ENCODE data around the gene PCBP4. TPM values are rescaled to one million over a fixed set of nuclear protein-coding genes. Genes with fewer than 3 reads are reported as not detected.

Gene PCBP4
- total RNA-seq, 2 experiments from 2014 or later: 2.0 to 12.5 TPM

- no peaks in the 10 kb centered on the region for H4K20me1 ChIP-seq (ENCODE audit: insufficient read depth, low read length)
- H3K9me2 ChIP-seq (ENCODE audit: insufficient read depth, low read length): no peaks in the 10 kb centered on the region
- DNase-seq (ENCODE audit: low spot score): no peak
- H3K36me3 ChIP-seq (ENCODE audit: insufficient read depth, low read length): no peaks in the 10 kb centered on the region
- H3K4me1 ChIP-seq (ENCODE audit: insufficient read depth, low read length, poor library complexity, severe bottlenecking): peaks cover 3% of the 10 kb centered on the region
- intact Hi-C loops (cut with micrococcal nuclease; ENCODE audit: unreplicated experiment): no loop called here
- H3K9me3 ChIP-seq (ENCODE audit: low read length): no peaks in the 10 kb centered on the region
- H3K4me2 ChIP-seq (ENCODE audit: low read length): no peak overlapping the region
- H3K4me3 ChIP-seq (ENCODE audit: low read depth, low read length, poor library complexity, severe bottlenecking): no peak overlapping the region
- H3K27ac ChIP-seq (ENCODE audit: low read depth, low read length, poor library complexity, severe bottlenecking): no peak overlapping the region
- ChIA-PET POLR2A (no interaction called here), CTCF (ENCODE audit: unreplicated experiment) (no interaction called here)
- no TSS peak for BruUV-seq (replicated peaks)
- no peaks in the 10 kb centered on the region for H3K79me2 ChIP-seq (ENCODE audit: insufficient read depth, low read depth, low read length)
- no peak overlapping the region for H2AFZ ChIP-seq (ENCODE audit: low read length)
- TF ChIP-seq CTCF (conservative IDR thresholded peaks at IDR 0.05; ENCODE audit: low read length) (no peak), EZH2phosphoT487 (IDR thresholded peaks at IDR 0.05; ENCODE audit: borderline replicate concordance, low read depth, low read length) (no peak)
Observed at GRCh38 chr3:51957520-51958205, 9.6 kb downstream of the PCBP4 start.

GRCh38 chr3:51955893-51956770 is 11.1 kb downstream of the PCBP4 start:
- Histone ChIP-seq H3K36me3 (ENCODE audit: insufficient read depth, low read length) (no peaks in the 10 kb centered on the region), H4K20me1 (ENCODE audit: insufficient read depth, low read length) (no peaks in the 10 kb centered on the region), H3K4me1 (ENCODE audit: insufficient read depth, low read length, poor library complexity, severe bottlenecking) (peaks cover 3% of the 10 kb centered on the region), H3K27ac (ENCODE audit: low read depth, low read length, poor library complexity, severe bottlenecking) (no peak overlapping the region), H3K9me2 (ENCODE audit: insufficient read depth, low read length) (no peaks in the 10 kb centered on the region), H3K4me3 (ENCODE audit: low read depth, low read length, poor library complexity, severe bottlenecking) (no peak overlapping the region), H3K9me3 (ENCODE audit: low read length) (no peaks in the 10 kb centered on the region), H2AFZ (ENCODE audit: low read length) (no peak overlapping the region), H3K79me2 (ENCODE audit: insufficient read depth, low read depth, low read length) (no peaks in the 10 kb centered on the region), H3K4me2 (ENCODE audit: low read length) (no peak overlapping the region)
- TF ChIP-seq CTCF (conservative IDR thresholded peaks at IDR 0.05; ENCODE audit: low read length): peak; percentile 59
- no peak for TF ChIP-seq EZH2phosphoT487 (IDR thresholded peaks at IDR 0.05; ENCODE audit: borderline replicate concordance, low read depth, low read length)
- no TSS peak for BruUV-seq (replicated peaks)
- ChIA-PET CTCF (ENCODE audit: unreplicated experiment) (no interaction called here), POLR2A (no interaction called here)
- intact Hi-C loops (cut with micrococcal nuclease; ENCODE audit: unreplicated experiment): no loop called here
- peak; percentile 36 for DNase-seq (ENCODE audit: low spot score)
